ENCODE results near the gene SNX25.
"Not testable (repeated sequence)": the region's sequence is repeated elsewhere in the genome, so short reads cannot be mapped to it uniquely, and the experiment has no call there.

Gene SNX25

GRCh38 chr4:185198189-185198588 is 11.2 kb upstream of the SNX25 start:
- not testable (repeated sequence) for H3K27me3 Mint-ChIP-seq, H3K9me3 Mint-ChIP-seq, H3K27ac Mint-ChIP-seq, H3K4me3 Mint-ChIP-seq
- Mint-ChIP-seq H3K36me3 (ENCODE audit: low read depth) (peaks cover 26% of the 10 kb centered on the region), H3K4me1 (ENCODE audit: low read depth) (peaks cover 42% of the 10 kb centered on the region)

GRCh38 chr4:185201977-185202962 is 7.1 kb upstream of the SNX25 start:
- Mint-ChIP-seq H3K27ac (peak overlapping the region; percentile 95), H3K27me3 (no peaks in the 10 kb centered on the region), H3K4me1 (ENCODE audit: low read depth) (peaks cover 54% of the 10 kb centered on the region), H3K36me3 (ENCODE audit: low read depth) (peaks cover 13% of the 10 kb centered on the region), H3K9me3 (no peaks in the 10 kb centered on the region), H3K4me3 (peak overlapping the region; percentile 93)

DNA sequence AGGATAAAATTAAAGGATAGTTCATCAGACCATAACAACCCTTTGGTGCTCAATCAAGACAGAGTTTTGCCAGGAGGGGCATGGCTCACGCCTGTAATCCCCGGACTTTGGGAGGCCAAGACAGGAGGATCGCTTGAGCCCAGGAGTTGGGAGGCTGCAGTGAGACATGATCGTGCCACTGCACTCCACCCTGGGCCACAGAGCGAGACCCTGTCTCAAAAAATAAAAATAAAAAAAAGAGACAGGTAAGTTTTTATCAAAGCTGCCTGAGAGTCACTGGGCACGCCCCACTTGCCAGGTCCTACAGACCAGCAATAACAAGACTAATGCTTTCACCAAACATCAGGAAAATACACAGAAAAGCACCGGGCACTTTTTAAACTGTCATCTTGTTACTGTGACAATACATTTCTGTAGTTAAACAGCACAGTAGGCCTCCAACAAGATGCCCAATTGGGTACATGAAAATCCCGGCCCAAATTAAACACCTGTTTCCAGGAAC is 6.4 kb upstream of the SNX25 start:
- Mint-ChIP-seq H3K36me3 (ENCODE audit: low read depth) (peaks cover 13% of the 10 kb centered on the region), H3K27me3 (no peaks in the 10 kb centered on the region), H3K27ac (peak overlapping the region; percentile 95), H3K4me1 (ENCODE audit: low read depth) (peaks cover 54% of the 10 kb centered on the region), H3K9me3 (no peaks in the 10 kb centered on the region), H3K4me3 (peak overlapping the region; percentile 93)

DNA sequence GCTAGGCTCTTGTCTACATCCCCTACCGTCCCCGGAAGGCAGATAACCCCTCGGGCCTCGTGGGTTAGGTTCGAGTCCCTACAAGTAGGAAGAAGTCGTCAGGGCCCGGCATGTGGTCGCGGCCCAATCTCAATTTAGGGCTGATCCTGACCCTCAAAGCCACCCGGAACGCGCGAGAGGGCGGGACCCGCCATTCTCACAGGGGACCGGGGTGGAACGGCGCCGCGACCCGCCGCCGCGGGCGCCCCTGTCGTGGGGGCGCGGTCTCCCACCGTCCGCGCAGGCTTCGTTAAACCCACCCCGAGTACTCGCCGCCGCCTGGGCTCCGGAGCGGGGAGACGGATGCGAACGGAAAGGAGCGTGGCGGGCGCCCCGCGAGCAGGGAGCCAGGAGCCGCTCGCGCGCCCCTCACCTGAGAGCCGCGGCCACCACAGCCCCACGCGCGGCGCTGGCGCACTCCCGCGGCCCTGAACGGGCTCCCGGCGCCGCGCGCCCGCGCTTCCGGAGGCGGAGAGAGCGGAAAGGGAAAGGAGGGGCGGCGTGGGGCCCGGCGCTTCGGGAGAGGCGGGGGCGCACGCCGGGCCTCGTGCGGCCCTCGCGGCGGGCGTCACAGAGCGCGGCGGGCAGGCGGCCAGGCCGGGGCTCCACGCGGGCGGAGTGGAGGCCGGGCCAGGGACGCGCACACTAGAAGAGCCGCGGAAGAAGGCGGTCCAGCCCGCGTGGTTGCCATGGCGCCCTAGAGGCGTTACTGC is 5.7 kb upstream of the SNX25 start, which contains the start of gene CFAP97:
TSS of gene CFAP97 (minus strand) at position 515 of the 752 bp plus-strand sequence. CDS start 12,804 bp downstream, outside the sequence.
- peak within 1 kb of the TSS; percentile 95 for H3K27ac Mint-ChIP-seq
- H3K4me1 Mint-ChIP-seq (ENCODE audit: low read depth) = peaks cover 57% of the 10 kb centered on the region
- H3K4me3 Mint-ChIP-seq = peak within 1 kb of the TSS; percentile 93
- H3K9me3 Mint-ChIP-seq = no peaks in the 10 kb centered on the region
- H3K36me3 Mint-ChIP-seq (ENCODE audit: low read depth) = peaks cover 11% of the 10 kb centered on the region
- no peaks in the 10 kb centered on the region for H3K27me3 Mint-ChIP-seq

DNA sequence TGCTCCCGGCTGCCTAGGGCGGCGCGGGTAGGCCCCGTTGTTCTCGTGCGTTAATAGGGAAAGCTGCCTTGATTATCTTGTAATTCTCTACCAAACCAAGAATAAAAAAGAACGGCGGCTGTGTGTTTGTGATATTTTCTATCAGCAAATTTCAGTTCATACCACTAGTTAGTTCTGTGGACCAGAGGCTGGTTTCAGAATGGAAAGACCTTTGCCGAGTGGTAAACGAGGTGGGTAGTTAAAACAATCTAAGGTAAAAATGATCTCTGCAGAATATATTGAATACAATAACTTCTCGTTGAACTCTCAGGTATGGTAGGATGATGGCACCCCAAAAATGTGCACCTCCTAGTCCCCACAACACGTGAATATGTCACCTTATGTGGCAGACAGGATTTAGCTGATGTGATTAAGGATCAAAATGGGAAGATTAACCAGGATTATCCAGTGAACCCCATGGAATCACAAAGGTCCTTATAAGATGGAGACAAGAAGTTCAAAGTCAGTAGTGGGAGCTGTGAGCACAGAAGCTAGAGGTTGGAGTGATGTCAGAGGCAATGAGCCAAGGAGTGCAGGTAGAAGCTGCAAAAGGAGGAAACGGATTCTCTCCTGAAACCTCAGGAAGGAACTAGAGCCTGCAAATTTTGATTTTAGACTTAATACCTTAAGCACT is 5.0 kb upstream of the SNX25 start:
- no peaks in the 10 kb centered on the region for H3K27me3 Mint-ChIP-seq
- peaks cover 63% of the 10 kb centered on the region for H3K4me1 Mint-ChIP-seq (ENCODE audit: low read depth)
- H3K36me3 Mint-ChIP-seq (ENCODE audit: low read depth) = peaks cover 10% of the 10 kb centered on the region
- H3K4me3 Mint-ChIP-seq = peak overlapping the region; percentile 87
- no peaks in the 10 kb centered on the region for H3K9me3 Mint-ChIP-seq
- peak overlapping the region; percentile 87 for H3K27ac Mint-ChIP-seq

DNA sequence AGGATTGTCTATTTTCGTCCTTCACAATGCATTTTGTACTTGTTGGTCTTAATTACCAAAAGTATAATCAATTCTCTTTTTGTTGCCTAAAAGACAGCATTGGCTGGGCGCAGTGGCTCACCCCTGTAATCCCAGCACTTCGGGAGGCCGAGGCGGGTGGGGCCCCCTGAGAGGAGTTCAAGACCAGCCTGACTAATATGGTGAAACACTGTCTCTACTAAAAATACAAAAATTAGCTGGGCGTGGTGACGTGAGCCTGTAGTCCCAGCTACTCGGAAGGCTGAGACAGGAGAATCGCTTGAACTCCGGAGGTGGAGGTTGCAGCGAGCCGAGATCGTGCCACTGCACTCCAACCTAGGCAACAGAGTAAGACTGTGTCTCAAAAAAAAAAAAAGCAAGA is 4.3 kb upstream of the SNX25 start:
- Mint-ChIP-seq H3K4me1 (ENCODE audit: low read depth) (peaks cover 57% of the 10 kb centered on the region), H3K4me3 (peak overlapping the region; percentile 87), H3K27ac (peak overlapping the region; percentile 87)
- H3K36me3 Mint-ChIP-seq (ENCODE audit: low read depth); H3K9me3 Mint-ChIP-seq; H3K27me3 Mint-ChIP-seq: not testable (repeated sequence)

DNA sequence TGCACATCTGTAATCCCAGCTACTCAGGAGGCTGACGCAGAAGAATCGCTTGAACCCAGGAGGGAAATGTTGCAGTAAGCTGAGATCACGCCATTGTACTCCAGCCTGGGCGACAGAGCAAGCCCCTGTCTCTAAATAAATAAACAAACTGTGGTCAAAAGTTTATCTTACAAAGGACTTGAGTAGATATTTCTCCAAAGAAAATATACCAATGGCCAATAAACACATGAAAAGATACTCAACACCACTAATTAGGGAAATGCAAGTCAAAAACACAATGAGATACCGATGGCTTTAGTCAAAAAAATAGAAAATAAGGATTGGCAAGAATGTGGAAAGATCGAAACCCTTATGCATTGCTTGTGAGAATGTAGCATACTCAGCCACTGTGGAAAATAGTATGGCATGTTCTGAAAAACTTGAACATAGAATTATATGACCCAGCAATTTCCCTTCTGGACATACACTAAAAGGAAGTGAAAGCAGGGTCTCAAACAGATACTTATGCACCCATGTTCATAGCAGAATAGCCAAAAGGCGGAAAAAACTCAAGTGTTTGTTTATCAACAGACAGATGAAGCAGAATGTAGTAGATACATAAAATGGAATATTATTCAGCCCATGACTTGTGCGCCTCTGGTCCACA is 3.6 kb upstream of the SNX25 start:
- H3K9me3 Mint-ChIP-seq = no peaks in the 10 kb centered on the region
- H3K4me3 Mint-ChIP-seq = no peak overlapping the region
- H3K27ac Mint-ChIP-seq = no peak overlapping the region
- H3K4me1 Mint-ChIP-seq (ENCODE audit: low read depth) = peaks cover 54% of the 10 kb centered on the region
- peaks cover 1% of the 10 kb centered on the region for H3K36me3 Mint-ChIP-seq (ENCODE audit: low read depth)
- H3K27me3 Mint-ChIP-seq = no peaks in the 10 kb centered on the region

DNA sequence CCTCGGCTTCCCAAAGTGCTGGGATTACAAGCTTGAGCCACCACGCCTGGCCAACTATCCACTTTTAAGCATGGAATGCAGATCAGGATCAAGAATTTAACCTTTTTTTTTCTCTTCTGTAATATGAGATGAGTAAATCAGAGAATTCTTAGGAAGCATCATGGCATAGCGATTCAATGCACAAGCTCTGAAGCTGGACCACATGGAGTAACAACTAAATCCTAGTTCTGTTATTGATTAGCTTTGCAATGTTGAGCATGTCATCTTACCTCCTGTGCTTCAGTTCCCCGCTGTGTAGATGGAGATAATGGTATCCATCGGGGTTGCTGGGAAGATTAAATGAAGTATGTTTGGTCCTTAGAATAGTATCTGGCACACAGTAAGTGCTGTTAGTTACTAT is 1.9 kb upstream of the SNX25 start:
- Mint-ChIP-seq H3K9me3 (no peaks in the 10 kb centered on the region), H3K4me3 (no peak overlapping the region), H3K27ac (no peak overlapping the region), H3K27me3 (no peaks in the 10 kb centered on the region), H3K4me1 (ENCODE audit: low read depth) (peaks cover 52% of the 10 kb centered on the region), H3K36me3 (ENCODE audit: low read depth) (no peaks in the 10 kb centered on the region)

- not testable (repeated sequence) for H3K4me3 Mint-ChIP-seq; H3K27ac Mint-ChIP-seq; H3K36me3 Mint-ChIP-seq (ENCODE audit: low read depth); H3K27me3 Mint-ChIP-seq; H3K9me3 Mint-ChIP-seq
- peaks cover 54% of the 10 kb centered on the region for H3K4me1 Mint-ChIP-seq (ENCODE audit: low read depth)
These were observed 379 bp downstream of the SNX25 start for GRCh38 chr4:185209852-185210101.

DNA sequence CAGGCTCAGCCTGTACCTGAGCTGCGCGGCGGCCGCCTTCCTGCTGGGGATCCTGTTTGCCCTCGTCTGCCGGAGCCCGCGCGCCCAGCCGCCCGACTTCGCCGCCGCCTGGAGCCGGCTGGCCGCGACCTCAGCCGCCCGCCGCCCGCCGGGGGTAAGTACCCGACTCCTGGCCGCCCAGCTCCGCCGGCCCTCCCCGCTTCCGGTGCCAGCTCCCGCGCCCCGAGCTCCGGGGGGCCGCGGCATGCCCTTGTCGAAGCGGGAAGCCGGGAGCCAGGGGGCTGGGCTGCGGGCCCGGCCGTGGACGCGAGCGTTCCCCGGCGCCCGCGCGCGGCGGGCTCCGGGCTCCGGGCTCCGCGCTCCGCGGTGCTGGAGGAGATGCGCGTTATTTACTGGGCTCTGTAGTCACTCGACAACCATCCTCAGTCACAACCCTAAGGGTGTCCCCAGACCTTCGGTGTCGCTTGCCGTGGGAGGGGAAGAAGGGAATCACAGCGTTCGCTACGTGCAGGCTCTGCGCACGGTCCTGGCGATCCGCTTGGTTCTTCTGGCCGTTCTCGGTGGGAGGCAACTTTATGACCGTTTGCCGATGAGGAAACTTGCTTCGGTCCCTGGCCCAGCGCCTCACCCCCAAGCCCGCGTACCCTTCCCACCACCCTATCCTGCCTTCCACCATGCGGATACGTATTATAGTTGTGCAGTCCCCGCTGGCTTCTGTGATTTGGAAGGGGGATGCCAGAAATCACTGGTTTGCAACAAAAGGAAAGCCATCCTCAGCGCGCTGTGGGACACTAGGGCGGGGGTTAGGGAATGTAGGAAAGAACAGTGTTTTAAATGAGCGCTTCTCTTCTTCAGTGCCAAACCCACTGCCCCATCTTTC is 944 bp downstream of the SNX25 start:
- H3K9me3 Mint-ChIP-seq = no peaks in the 10 kb centered on the region
- H3K27me3 Mint-ChIP-seq = no peaks in the 10 kb centered on the region
- H3K4me1 Mint-ChIP-seq (ENCODE audit: low read depth) = peaks cover 49% of the 10 kb centered on the region

GRCh38 chr4:185211035-185211434 is 1.6 kb downstream of the SNX25 start:
- peak overlapping the region; percentile 67 for H3K27ac Mint-ChIP-seq
- H3K9me3 Mint-ChIP-seq = no peaks in the 10 kb centered on the region
- H3K4me1 Mint-ChIP-seq (ENCODE audit: low read depth) = peaks cover 46% of the 10 kb centered on the region

More for the DNA sequence above, 944 bp downstream of the SNX25 start:
- Mint-ChIP-seq H3K36me3 (ENCODE audit: low read depth) (no peaks in the 10 kb centered on the region), H3K4me3 (peak overlapping the region; percentile 92), H3K27ac (peak overlapping the region; percentile 70)

GRCh38 chr4:185211641-185212040 is 2.2 kb downstream of the SNX25 start:
- peaks cover 48% of the 10 kb centered on the region for H3K4me1 Mint-ChIP-seq (ENCODE audit: low read depth)
- peak overlapping the region; percentile 92 for H3K4me3 Mint-ChIP-seq
- H3K27me3 Mint-ChIP-seq = no peaks in the 10 kb centered on the region
- H3K9me3 Mint-ChIP-seq = no peaks in the 10 kb centered on the region
- no peaks in the 10 kb centered on the region for H3K36me3 Mint-ChIP-seq (ENCODE audit: low read depth)
- H3K27ac Mint-ChIP-seq = no peak overlapping the region

More at GRCh38 chr4:185211035-185211434, 1.6 kb downstream of the SNX25 start:
- H3K36me3 Mint-ChIP-seq (ENCODE audit: low read depth) = no peaks in the 10 kb centered on the region
- H3K27me3 Mint-ChIP-seq = no peaks in the 10 kb centered on the region
- peak overlapping the region; percentile 92 for H3K4me3 Mint-ChIP-seq

GRCh38 chr4:185212581-185212980 is 3.2 kb downstream of the SNX25 start:
- Mint-ChIP-seq H3K9me3 (no peaks in the 10 kb centered on the region), H3K4me1 (ENCODE audit: low read depth) (peaks cover 57% of the 10 kb centered on the region), H3K27me3 (no peaks in the 10 kb centered on the region), H3K4me3 (no peak overlapping the region), H3K36me3 (ENCODE audit: low read depth) (no peaks in the 10 kb centered on the region), H3K27ac (no peak overlapping the region)

DNA sequence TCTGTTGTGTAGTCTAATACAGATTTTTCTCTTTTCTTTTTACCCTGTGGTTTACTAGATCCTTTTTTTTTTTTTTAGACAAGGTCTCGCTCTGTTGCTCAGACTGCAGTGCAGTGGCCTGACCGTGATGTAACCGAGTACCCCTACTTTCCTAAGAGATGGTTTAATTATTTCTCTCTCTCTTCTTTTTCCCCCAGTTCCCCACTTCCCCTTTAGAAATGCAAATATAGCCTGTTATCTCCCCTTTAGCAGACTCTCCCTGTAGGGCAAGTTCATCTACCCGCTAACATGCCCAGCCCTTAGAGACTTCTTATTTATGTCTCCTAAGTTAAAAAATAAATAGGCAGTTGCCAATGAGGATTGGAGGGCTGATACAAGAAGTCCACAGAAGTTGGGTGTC is 4.5 kb downstream of the SNX25 start:
- peaks cover 55% of the 10 kb centered on the region for H3K4me1 Mint-ChIP-seq (ENCODE audit: low read depth)
- no peaks in the 10 kb centered on the region for H3K27me3 Mint-ChIP-seq
- H3K27ac Mint-ChIP-seq = no peak overlapping the region
- H3K4me3 Mint-ChIP-seq = no peak overlapping the region
- H3K9me3 Mint-ChIP-seq = no peaks in the 10 kb centered on the region
- no peaks in the 10 kb centered on the region for H3K36me3 Mint-ChIP-seq (ENCODE audit: low read depth)

Data from stimulated activated naive CD8-positive, alpha-beta T cell treated with anti-CD3 and anti-CD28 coated beads, Interleukin-15, Interleukin-2, amounts not matched to agents 100 ng/mL and 50 ng/mL, for 24 hours (primary cell).